Activated naive CD8-positive, alpha-beta T cell treated with anti-CD3 and anti-CD28 coated beads for 36 hours (primary cell): ENCODE measurements around the gene TSHZ3. TPM values are rescaled to one million over a fixed set of nuclear protein-coding genes. Genes with fewer than 3 reads are reported as not detected.
A peak's percentile ranks its signal among the peaks of the same experiment; 100 is the strongest.

Experiments used
- DNase-seq: peaks from one replicate; pipeline ENCODE4 v3.0.0; 2021
- H3K27ac Mint-ChIP-seq: one replicate; pipeline ENCODE4 v1.8.0; 2022; ENCODE audit warnings: mild to moderate bottlenecking, moderate library complexity, mixed read lengths
- H3K27me3 Mint-ChIP-seq: one replicate; pipeline ENCODE4 v1.8.0; 2022; ENCODE audit warnings: mild to moderate bottlenecking, mixed read lengths
- H3K36me3 Mint-ChIP-seq: one replicate; pipeline ENCODE4 v1.8.0; 2021; ENCODE audit warnings: mild to moderate bottlenecking, mixed read lengths
- H3K4me1 Mint-ChIP-seq: one replicate; pipeline ENCODE4 v1.8.0; 2021; ENCODE audit warnings: mixed read lengths
- H3K4me3 Mint-ChIP-seq: one replicate; pipeline ENCODE4 v1.8.0; 2022; ENCODE audit warnings: mild to moderate bottlenecking, moderate library complexity, mixed read lengths
- H3K9me3 Mint-ChIP-seq: one replicate; pipeline ENCODE4 v1.8.0; 2022; ENCODE audit warnings: mixed read lengths
- total RNA-seq, 2 experiments: library from RNA; stranded (reverse); gene quantifications; one replicate each; pipeline ENCODE4 v1.2.3, GENCODE V29; 2021

Gene TSHZ3
- total RNA-seq, 2 experiments from 2014 or later, result 0.06 TPM

DNA sequence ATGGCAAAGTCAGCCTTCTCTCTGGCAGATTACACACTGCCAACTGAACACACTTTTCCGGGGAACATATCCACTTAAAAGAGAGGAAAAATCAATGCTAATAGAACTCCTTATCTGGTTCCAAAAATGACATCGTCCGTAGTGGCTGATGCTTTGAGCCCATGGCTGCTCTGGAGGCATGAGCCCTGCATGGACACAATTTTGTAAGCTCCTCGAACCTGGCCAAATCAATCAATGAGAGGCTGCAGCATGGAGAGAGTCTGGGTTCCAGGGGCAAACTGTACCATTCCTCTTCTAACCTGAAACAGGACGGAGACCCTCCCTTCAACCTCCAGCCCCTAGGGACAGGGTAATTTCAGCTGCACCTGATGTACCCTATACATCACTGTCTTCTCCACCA lies 21.0 kb upstream of the TSHZ3 start:
- no peaks in the 10 kb centered on the region for H3K36me3 Mint-ChIP-seq
- H3K27me3 Mint-ChIP-seq, result peaks cover 51% of the 10 kb centered on the region
- peaks cover 16% of the 10 kb centered on the region for H3K4me1 Mint-ChIP-seq
- H3K4me3 Mint-ChIP-seq, result no peak overlapping the region
- no peak for DNase-seq
- H3K9me3 Mint-ChIP-seq, result no peaks in the 10 kb centered on the region
- no peak overlapping the region for H3K27ac Mint-ChIP-seq

DNA sequence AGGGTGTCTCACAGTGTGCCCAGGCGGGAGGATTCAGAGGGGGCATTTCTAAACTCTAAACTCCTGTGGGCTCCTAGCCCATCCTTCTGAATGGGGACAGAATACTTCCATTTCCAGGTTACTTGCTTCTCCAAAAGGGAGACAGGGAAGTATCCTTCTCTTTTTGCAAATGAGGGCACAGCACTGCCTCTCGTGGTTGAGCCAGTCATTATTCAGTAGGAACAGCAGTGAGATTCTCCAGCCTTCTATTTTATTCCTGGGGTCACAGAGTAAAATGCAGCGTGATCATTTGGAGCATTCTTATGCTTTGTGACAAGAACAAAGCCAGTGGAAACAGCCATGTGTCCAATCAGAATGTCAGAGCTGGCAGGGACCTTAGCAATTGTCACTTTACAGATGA lies 15.7 kb upstream of the TSHZ3 start:
- no peaks in the 10 kb centered on the region for H3K36me3 Mint-ChIP-seq
- no peak overlapping the region for H3K27ac Mint-ChIP-seq
- no peaks in the 10 kb centered on the region for H3K9me3 Mint-ChIP-seq
- no peaks in the 10 kb centered on the region for H3K4me1 Mint-ChIP-seq
- H3K4me3 Mint-ChIP-seq, result no peak overlapping the region
- H3K27me3 Mint-ChIP-seq, result peaks cover 51% of the 10 kb centered on the region
- no peak for DNase-seq

DNA sequence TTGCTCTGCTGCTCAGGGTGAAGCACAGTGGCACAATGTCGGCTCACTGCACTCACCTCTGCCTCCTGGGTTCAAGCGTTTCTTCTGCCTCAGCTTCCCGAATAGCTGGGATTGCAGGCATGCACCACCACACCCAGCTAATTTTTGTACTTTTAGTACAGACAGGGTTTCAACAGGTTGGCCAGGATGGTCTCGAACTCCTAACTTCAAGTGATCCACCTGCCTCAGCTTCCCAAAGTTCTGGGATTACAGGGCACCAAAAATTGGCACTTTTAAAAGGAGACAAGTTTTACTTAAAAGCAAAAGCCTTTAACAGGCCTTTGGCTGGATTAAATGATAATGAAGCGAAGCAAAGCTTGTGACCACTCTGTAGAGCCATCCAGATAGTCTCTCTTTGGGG lies 12.5 kb upstream of the TSHZ3 start:
- H3K27ac Mint-ChIP-seq, result no peak overlapping the region
- H3K36me3 Mint-ChIP-seq, result no peaks in the 10 kb centered on the region
- H3K9me3 Mint-ChIP-seq, result no peaks in the 10 kb centered on the region
- H3K4me1 Mint-ChIP-seq, result peaks cover 3% of the 10 kb centered on the region
- H3K27me3 Mint-ChIP-seq, result peaks cover 64% of the 10 kb centered on the region
- no peak for DNase-seq
- H3K4me3 Mint-ChIP-seq, result no peak overlapping the region

DNA sequence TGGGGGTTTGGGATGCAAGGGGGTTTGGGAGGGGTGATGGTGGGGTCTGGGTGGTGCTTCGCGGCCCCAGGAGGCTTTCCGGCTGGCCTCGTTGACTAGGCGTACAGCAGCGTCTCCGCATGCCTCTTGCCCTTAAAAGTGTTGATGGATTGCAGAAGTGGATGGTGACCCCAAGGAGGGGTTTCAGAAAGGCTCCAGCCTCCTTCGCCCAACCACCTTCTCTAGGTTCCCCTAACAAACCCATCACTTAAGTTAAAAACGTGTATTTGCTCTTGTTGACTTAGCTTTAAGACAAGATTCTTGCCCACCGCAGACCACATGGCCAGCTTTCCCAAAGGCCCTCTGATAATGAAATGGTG lies 8.1 kb upstream of the TSHZ3 start:
- Mint-ChIP-seq H3K36me3 (no peaks in the 10 kb centered on the region), H3K27me3 (peaks cover 81% of the 10 kb centered on the region), H3K9me3 (no peaks in the 10 kb centered on the region), H3K4me1 (peaks cover 29% of the 10 kb centered on the region), H3K27ac (no peak overlapping the region), H3K4me3 (no peak overlapping the region)
- no peak for DNase-seq

DNA sequence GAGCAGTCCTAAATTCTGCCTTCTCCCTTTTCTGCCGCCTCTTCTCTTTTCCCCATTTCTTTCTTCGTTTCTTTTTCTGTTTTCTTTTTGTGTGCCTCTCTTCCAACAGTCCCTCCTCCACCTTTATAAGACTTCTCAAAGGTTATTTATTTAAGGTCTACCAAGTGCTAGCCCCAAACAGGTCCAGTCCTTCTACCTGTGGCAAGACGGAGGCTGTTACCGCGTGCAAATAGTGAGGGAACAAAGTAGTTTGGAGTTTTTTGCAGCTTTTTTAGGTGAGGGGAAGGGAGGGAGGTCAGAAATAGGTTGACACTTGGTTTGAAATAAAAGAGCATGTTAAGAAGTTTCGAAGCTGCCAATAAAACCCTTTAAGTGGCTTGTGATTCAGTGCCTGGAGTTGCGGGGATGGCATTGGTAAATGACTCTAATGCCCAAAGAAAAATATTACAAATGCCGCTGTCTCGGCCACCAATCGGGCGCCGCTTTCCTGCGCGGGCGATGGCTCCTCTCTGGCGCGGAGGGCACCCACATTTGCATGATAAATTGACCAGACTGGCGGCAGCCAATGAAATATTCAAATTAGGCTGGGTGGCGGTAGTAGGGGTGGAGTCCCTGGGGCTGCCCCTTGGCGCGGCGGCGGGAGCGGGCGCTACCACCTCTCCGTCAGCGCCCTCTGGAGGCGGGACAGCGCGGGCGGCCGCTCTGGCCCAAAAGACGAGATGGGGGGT lies 7.5 kb upstream of the TSHZ3 start:
- Mint-ChIP-seq H3K27ac (no peak overlapping the region), H3K4me1 (peaks cover 33% of the 10 kb centered on the region), H3K36me3 (no peaks in the 10 kb centered on the region), H3K4me3 (no peak overlapping the region), H3K27me3 (peaks cover 82% of the 10 kb centered on the region), H3K9me3 (no peaks in the 10 kb centered on the region)
- peak; percentile 65 for DNase-seq

DNA sequence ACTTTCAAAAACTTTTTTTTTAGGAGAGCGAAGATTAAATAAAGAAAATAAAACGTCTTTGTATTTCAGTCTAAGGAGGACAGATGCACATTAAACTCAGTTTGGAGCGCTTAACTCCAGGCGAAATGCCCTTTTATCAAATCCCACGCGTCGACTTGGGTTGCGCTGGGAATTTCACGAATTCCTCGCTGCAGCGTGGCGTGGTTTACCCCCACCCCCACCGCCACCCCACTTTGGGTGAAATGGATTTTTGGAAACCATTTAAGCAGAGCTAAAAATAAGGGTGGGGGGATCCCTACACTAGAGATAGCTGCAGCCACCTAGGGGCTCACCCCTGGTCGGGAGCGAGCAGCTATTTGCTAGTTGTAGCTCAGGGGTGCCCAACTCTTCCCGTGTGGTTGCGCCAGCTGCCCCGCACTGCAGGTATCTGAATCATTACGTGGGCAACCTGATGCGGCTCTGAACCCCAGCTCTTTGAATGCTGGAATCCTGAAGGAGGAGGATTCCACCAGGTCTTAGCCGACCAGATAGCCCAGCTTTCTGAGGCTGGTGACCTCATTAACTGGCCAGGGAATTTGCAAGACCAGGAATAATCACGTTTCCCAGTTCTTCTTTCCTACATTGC lies 6.5 kb upstream of the TSHZ3 start:
- DNase-seq, result no peak
- Mint-ChIP-seq H3K36me3 (no peaks in the 10 kb centered on the region), H3K9me3 (no peaks in the 10 kb centered on the region), H3K27ac (no peak overlapping the region), H3K27me3 (peaks cover 88% of the 10 kb centered on the region), H3K4me1 (peaks cover 36% of the 10 kb centered on the region), H3K4me3 (no peak overlapping the region)

DNA sequence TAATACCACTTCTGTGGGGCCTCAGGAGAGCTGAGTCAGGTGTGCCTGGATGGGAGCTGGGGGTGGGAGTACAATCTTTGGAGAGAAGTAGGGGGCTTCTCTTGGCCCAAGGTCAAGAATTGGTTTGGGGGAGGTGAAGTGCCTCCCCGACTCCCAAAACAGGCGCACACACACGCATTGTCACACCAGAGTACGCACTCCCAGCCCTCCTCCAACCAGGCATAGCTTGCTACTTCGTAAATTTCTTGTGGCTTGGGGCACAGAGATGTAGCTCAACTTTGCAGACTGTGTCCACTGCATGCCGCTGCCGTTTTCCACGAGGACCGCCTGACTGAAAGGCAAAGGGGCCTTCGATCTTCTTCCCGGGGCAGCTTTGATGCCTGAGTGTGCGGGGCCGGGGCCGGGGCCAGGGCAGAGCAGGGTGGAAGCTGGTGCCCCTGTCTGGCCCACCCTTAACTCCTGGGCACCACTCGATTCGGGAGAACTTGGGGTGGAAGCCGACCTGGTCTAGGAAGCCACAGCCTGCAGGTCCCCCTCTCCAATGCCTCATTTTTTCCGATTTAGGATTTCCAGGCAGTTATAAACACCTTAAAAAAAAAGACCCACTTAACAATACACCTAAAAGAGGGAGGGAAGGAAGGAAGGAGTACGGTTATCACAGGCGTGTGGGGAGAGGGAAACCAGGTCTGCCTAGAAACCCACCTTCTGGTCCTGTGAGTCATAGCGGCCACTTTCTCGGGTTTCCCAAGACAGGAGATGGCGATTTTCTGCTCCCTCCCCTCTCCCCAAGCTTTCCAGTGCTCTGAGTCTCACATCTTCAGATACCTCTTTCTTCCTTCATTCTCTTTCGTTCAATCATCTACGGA lies 5.8 kb upstream of the TSHZ3 start:
- no peak for DNase-seq
- Mint-ChIP-seq H3K4me3 (no peak overlapping the region), H3K9me3 (no peaks in the 10 kb centered on the region), H3K27me3 (peaks cover 83% of the 10 kb centered on the region), H3K27ac (no peak overlapping the region), H3K36me3 (no peaks in the 10 kb centered on the region), H3K4me1 (peaks cover 36% of the 10 kb centered on the region)

- Mint-ChIP-seq H3K4me3 (no peak overlapping the region), H3K27ac (no peak overlapping the region), H3K9me3 (no peaks in the 10 kb centered on the region)
Measured at GRCh38 chr19:31354316-31354715, 5.1 kb upstream of the TSHZ3 start.

GRCh38 chr19:31353833-31354232 lies 4.6 kb upstream of the TSHZ3 start:
- H3K36me3 Mint-ChIP-seq, result no peaks in the 10 kb centered on the region
- no peak overlapping the region for H3K4me3 Mint-ChIP-seq
- H3K4me1 Mint-ChIP-seq, result peaks cover 36% of the 10 kb centered on the region
- peaks cover 73% of the 10 kb centered on the region for H3K27me3 Mint-ChIP-seq
- H3K9me3 Mint-ChIP-seq, result no peaks in the 10 kb centered on the region
- H3K27ac Mint-ChIP-seq, result no peak overlapping the region
- DNase-seq, result no peak

More at GRCh38 chr19:31354316-31354715, 5.1 kb upstream of the TSHZ3 start:
- peaks cover 76% of the 10 kb centered on the region for H3K27me3 Mint-ChIP-seq
- H3K36me3 Mint-ChIP-seq, result no peaks in the 10 kb centered on the region
- peaks cover 36% of the 10 kb centered on the region for H3K4me1 Mint-ChIP-seq
- DNase-seq, result no peak

- no peaks in the 10 kb centered on the region for H3K36me3 Mint-ChIP-seq
- no peak for DNase-seq
- no peak overlapping the region for H3K27ac Mint-ChIP-seq
- no peak overlapping the region for H3K4me3 Mint-ChIP-seq
- peaks cover 73% of the 10 kb centered on the region for H3K27me3 Mint-ChIP-seq
- no peaks in the 10 kb centered on the region for H3K9me3 Mint-ChIP-seq
- H3K4me1 Mint-ChIP-seq, result peaks cover 40% of the 10 kb centered on the region
Measured at GRCh38 chr19:31352782-31353651, 3.8 kb upstream of the TSHZ3 start.

DNA sequence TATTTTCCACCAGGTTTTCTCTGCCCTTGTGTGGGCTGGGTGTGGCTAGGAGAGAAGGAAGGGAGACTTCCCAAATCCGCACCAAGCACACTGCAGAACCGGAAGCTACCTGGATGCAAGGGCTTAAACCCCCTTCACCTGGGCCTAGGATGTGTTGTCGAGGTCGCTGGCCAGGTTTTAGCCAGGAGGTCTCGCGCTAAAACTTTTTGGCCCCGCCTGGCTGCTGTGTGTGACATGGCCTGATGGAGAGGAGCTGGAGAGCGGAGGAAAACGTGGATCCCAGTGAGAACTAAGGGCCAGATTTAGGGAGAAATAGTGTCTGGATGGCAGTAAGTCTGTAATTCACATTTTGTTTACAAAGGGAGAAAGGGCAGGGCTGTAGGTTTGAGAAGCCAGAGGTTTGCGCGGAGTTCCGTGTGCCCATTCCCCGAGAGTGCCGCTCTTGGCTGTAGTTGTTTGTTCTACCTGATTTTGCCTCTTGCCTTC lies 3.1 kb upstream of the TSHZ3 start:
- peaks cover 74% of the 10 kb centered on the region for H3K27me3 Mint-ChIP-seq
- no peak overlapping the region for H3K27ac Mint-ChIP-seq
- H3K9me3 Mint-ChIP-seq, result no peaks in the 10 kb centered on the region
- H3K4me1 Mint-ChIP-seq, result peaks cover 42% of the 10 kb centered on the region
- DNase-seq, result no peak
- H3K36me3 Mint-ChIP-seq, result no peaks in the 10 kb centered on the region
- no peak overlapping the region for H3K4me3 Mint-ChIP-seq

- no peaks in the 10 kb centered on the region for H3K36me3 Mint-ChIP-seq
- no peak for DNase-seq
- peak overlapping the region; percentile 50 for H3K4me3 Mint-ChIP-seq
- no peaks in the 10 kb centered on the region for H3K9me3 Mint-ChIP-seq
- peaks cover 40% of the 10 kb centered on the region for H3K4me1 Mint-ChIP-seq
- H3K27me3 Mint-ChIP-seq, result peaks cover 77% of the 10 kb centered on the region
- H3K27ac Mint-ChIP-seq, result no peak overlapping the region
Measured at GRCh38 chr19:31351855-31352195, 2.6 kb upstream of the TSHZ3 start.

- no peak for DNase-seq
- Mint-ChIP-seq H3K27me3 (peaks cover 77% of the 10 kb centered on the region), H3K4me3 (peak overlapping the region; percentile 89), H3K27ac (no peak overlapping the region), H3K9me3 (no peaks in the 10 kb centered on the region), H3K4me1 (peaks cover 34% of the 10 kb centered on the region), H3K36me3 (no peaks in the 10 kb centered on the region)
Measured at GRCh38 chr19:31351056-31351854, 2.0 kb upstream of the TSHZ3 start.

- Mint-ChIP-seq H3K4me1 (peaks cover 32% of the 10 kb centered on the region), H3K27ac (no peak overlapping the region), H3K4me3 (peak overlapping the region; percentile 89), H3K27me3 (peaks cover 78% of the 10 kb centered on the region), H3K36me3 (no peaks in the 10 kb centered on the region), H3K9me3 (no peaks in the 10 kb centered on the region)
- no peak for DNase-seq
Measured at GRCh38 chr19:31350693-31351055, 1.4 kb upstream of the TSHZ3 start.
